NCI-H1694 treated with DMSO at 0.1 percent for 48 hours (cell line): ENCODE measurements around the gene NUDT21.
A peak's percentile ranks its signal among the peaks of the same experiment; 100 is the strongest.
"Not testable (repeated sequence)": the region's sequence is repeated elsewhere in the genome, so short reads cannot be mapped to it uniquely, and the experiment has no call there.

Source experiments
- DNase-seq: peaks from one replicate; lab custom pipeline; 2025; lab: John Stamatoyannopoulos, UW

The NUDT21 gene

GRCh38 chr16:56450986-56451752 lies at the start of gene NUDT21, which contains the start of gene OGFOD1:
Gene NUDT21 (minus strand): TSS chr16:56451332. CDS start chr16:56451202, 130 bp downstream.
Gene OGFOD1 (plus strand): TSS chr16:56451554. CDS start chr16:56451613, 59 bp downstream.
- DNase-seq = peak; percentile 95

- no peak for DNase-seq
Observed at GRCh38 chr16:56493815-56494214, 42.7 kb upstream of the NUDT21 start.

- no peak for DNase-seq
Observed at GRCh38 chr16:56493126-56493525, 42.0 kb upstream of the NUDT21 start.

GRCh38 chr16:56491657-56492261 lies 40.6 kb upstream of the NUDT21 start:
- DNase-seq = no peak

- not testable (repeated sequence) for DNase-seq
Observed at GRCh38 chr16:56488868-56489267, 37.7 kb upstream of the NUDT21 start.

GRCh38 chr16:56488035-56488434 lies 36.9 kb upstream of the NUDT21 start:
- DNase-seq = no peak

- DNase-seq = no peak
Observed at GRCh38 chr16:56483394-56483793, 32.3 kb upstream of the NUDT21 start.

- no peak for DNase-seq
Observed at GRCh38 chr16:56482683-56483236, 31.6 kb upstream of the NUDT21 start.

- no peak for DNase-seq
Observed at GRCh38 chr16:56481468-56482122, 30.5 kb upstream of the NUDT21 start.

GRCh38 chr16:56480776-56481467 lies 29.8 kb upstream of the NUDT21 start:
- DNase-seq = no peak

GRCh38 chr16:56479469-56479868 lies 28.3 kb upstream of the NUDT21 start:
- DNase-seq = no peak

GRCh38 chr16:56478281-56479049 lies 27.3 kb upstream of the NUDT21 start:
- DNase-seq = no peak

- no peak for DNase-seq
Observed at GRCh38 chr16:56477096-56477878, 26.2 kb upstream of the NUDT21 start.

- DNase-seq = no peak
Observed at GRCh38 chr16:56475201-56475600, 24.1 kb upstream of the NUDT21 start.

GRCh38 chr16:56470666-56471065 lies 19.5 kb upstream of the NUDT21 start:
- no peak for DNase-seq

- DNase-seq = no peak
Observed at GRCh38 chr16:56470232-56470631, 19.1 kb upstream of the NUDT21 start.

- DNase-seq = no peak
Observed at GRCh38 chr16:56469748-56470147, 18.6 kb upstream of the NUDT21 start.

- DNase-seq = no peak
Observed at GRCh38 chr16:56468800-56469199, 17.7 kb upstream of the NUDT21 start.

GRCh38 chr16:56466344-56466743 lies 15.2 kb upstream of the NUDT21 start:
- DNase-seq = no peak

- no peak for DNase-seq
Observed at GRCh38 chr16:56463153-56463552, 12.0 kb upstream of the NUDT21 start.
